Endothelial cell (in vitro differentiated cells): ENCODE data around the gene REPIN1. TPM values are rescaled to one million over a fixed set of nuclear protein-coding genes. Genes with fewer than 3 reads are reported as not detected.

Experiments used
- DNase-seq: peaks from one replicate; pipeline ENCODE4 v3.0.0; 2021; ENCODE audit warnings: low spot score
- H3K27ac Mint-ChIP-seq: one replicate; pipeline ENCODE4 v1.8.0; 2021; ENCODE audit warnings: mixed read lengths, inconsistent platforms; ENCODE audit not compliant: unreplicated experiment
- H3K27me3 Mint-ChIP-seq: one replicate; pipeline ENCODE4 v1.8.0; 2021; ENCODE audit warnings: mild to moderate bottlenecking, moderate library complexity, mixed read lengths, inconsistent platforms; ENCODE audit not compliant: unreplicated experiment
- H3K36me3 Mint-ChIP-seq: one replicate; pipeline ENCODE4 v1.8.0; 2021; ENCODE audit warnings: mild to moderate bottlenecking, low read depth, mixed read lengths, inconsistent platforms; ENCODE audit not compliant: unreplicated experiment
- H3K4me1 Mint-ChIP-seq: one replicate; pipeline ENCODE4 v1.8.0; 2021; ENCODE audit warnings: mild to moderate bottlenecking, mixed read lengths, inconsistent platforms; ENCODE audit not compliant: unreplicated experiment
- H3K4me3 Mint-ChIP-seq: one replicate; pipeline ENCODE4 v1.8.0; 2021; ENCODE audit warnings: mild to moderate bottlenecking, mixed read lengths, inconsistent platforms; ENCODE audit not compliant: unreplicated experiment
- H3K9me3 Mint-ChIP-seq: one replicate; pipeline ENCODE4 v1.8.0; 2021; ENCODE audit warnings: mixed read lengths, inconsistent platforms; ENCODE audit not compliant: unreplicated experiment
- CTCF ChIP-seq: fragments of 200-600 bp; sonication (generic); IDR thresholded peaks from one replicate; pipeline ENCODE4 v1.5.0; 2021; ENCODE audit warnings: antibody characterized with exemption; ENCODE audit not compliant: unreplicated experiment
- total RNA-seq: library from RNA; stranded (reverse); fragmentation: NEBNext Ultra II Directional; extraction: Animal tissue kit (Norgen Biotek cat#: 25700); gene quantifications from one replicate; pipeline ENCODE4 v1.2.1, GENCODE V29; 2021; ENCODE audit not compliant: unreplicated experiment

REPIN1 gene
- total RNA-seq, 1 donor from 2014 or later, result 138 TPM

GRCh38 chr7:150420987-150421674 lies 52.5 kb downstream of the REPIN1 start:
- Mint-ChIP-seq H3K27me3 (no peaks in the 10 kb centered on the region), H3K9me3 (no peaks in the 10 kb centered on the region), H3K27ac (no peak overlapping the region)

GRCh38 chr7:150421831-150422230 lies 53.2 kb downstream of the REPIN1 start:
- no peak overlapping the region for H3K27ac Mint-ChIP-seq
- peaks cover 1% of the 10 kb centered on the region for H3K27me3 Mint-ChIP-seq
- H3K36me3 Mint-ChIP-seq, result no peaks in the 10 kb centered on the region
- H3K4me1 Mint-ChIP-seq, result peaks cover 13% of the 10 kb centered on the region
- no peak for DNase-seq
- H3K4me3 Mint-ChIP-seq, result no peak overlapping the region
- TF ChIP-seq CTCF, result no peak
- no peaks in the 10 kb centered on the region for H3K9me3 Mint-ChIP-seq

More at GRCh38 chr7:150420987-150421674, 52.5 kb downstream of the REPIN1 start:
- peaks cover 13% of the 10 kb centered on the region for H3K4me1 Mint-ChIP-seq
- DNase-seq, result peak; percentile 89
- peak; percentile 75 for TF ChIP-seq CTCF
- no peaks in the 10 kb centered on the region for H3K36me3 Mint-ChIP-seq
- no peak overlapping the region for H3K4me3 Mint-ChIP-seq

Other genes starting within 250 kb of the REPIN1 start
- gene LRRC61, start 45.5 kb upstream of the REPIN1 start, total RNA-seq, result 5.1 TPM
- gene ACTR3C, start 45.3 kb upstream of the REPIN1 start, total RNA-seq, result 0.87 TPM
- gene RARRES2, start 27.2 kb upstream of the REPIN1 start, total RNA-seq, result 4.9 TPM
- 12.1 TPM for gene ZNF775, start 10.5 kb downstream of the REPIN1 start, total RNA-seq
- gene GIMAP8, start 81.8 kb downstream of the REPIN1 start, total RNA-seq, result 143 TPM
- 2.2 TPM for gene GIMAP7, start 146.1 kb downstream of the REPIN1 start, total RNA-seq
- 6.4 TPM for gene GIMAP4, start 198.6 kb downstream of the REPIN1 start, total RNA-seq